ENCODE results near the gene CAV2.

Gene CAV2

DNA sequence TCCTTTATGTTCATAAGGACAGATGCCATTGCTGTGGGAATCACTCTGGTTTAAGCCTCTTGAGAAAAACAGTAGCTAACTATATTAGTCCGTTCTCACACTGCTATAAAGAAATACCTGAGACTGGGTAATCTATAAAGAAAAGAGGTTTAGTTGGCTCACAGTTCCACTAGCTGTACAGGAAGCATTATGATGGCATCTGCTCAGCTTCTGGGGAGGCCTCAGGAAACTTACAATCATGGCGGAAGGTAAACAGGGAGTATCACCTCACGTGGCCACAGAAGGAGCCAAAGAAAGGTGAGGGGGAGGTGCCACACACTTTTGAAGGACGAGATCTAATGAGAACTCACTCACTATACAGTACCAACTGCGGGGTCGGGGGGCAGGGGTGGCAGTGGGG lies 2.9 kb upstream of the CAV2 start:
- no peak for DNase-seq

DNA sequence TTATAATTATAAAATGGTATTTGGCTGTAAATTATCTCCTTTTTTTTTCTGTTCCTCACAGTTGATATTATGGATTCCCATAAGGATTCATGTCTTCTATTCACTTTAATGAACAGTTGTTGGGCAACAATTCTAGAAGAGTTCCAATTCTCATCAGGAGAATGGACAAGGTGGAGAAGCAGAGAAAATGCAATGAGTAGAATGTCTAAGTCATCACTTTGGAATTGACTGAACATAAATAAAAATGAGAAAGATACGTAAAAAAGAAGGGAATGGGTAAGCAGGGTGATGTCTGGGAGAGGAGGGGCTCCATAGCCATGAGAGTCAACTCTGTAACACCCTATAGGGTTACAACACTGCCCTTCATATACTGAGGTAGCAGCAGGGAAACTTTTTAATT lies 1.8 kb upstream of the CAV2 start:
- no peak for DNase-seq

DNA sequence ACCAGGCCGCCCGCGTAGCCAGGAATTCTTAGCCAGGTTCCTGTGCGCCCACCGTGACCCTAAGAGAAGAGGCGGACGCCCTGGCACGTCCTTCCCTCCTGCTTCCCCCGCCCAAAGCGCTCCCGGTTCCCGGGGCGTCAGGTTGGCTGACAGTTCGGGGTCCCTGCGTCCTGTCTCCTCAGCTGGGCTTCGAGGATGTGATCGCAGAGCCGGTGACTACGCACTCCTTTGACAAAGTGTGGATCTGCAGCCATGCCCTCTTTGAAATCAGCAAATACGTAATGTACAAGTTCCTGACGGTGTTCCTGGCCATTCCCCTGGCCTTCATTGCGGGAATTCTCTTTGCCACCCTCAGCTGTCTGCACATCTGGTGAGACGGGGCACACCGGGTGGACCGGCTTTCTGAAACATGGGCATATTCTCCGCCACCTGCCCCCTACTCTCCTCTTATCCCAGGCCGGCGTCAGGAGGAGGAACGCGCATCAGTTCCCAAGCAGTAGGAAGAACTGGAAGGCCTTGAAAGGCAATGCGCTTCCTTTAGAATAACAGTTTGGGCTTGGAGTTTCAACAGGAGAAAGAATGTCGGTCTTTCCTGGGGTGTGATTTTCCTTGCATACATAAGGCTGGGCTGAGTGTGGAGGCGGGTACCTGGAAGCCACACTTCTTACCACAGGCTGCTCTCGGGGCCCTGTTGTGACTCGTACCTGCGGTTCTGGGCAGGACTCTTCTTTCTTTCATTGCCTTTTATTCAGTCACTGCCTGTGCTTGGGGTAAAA lies 728 bp downstream of the CAV2 start:
- DNase-seq: no peak

DNA sequence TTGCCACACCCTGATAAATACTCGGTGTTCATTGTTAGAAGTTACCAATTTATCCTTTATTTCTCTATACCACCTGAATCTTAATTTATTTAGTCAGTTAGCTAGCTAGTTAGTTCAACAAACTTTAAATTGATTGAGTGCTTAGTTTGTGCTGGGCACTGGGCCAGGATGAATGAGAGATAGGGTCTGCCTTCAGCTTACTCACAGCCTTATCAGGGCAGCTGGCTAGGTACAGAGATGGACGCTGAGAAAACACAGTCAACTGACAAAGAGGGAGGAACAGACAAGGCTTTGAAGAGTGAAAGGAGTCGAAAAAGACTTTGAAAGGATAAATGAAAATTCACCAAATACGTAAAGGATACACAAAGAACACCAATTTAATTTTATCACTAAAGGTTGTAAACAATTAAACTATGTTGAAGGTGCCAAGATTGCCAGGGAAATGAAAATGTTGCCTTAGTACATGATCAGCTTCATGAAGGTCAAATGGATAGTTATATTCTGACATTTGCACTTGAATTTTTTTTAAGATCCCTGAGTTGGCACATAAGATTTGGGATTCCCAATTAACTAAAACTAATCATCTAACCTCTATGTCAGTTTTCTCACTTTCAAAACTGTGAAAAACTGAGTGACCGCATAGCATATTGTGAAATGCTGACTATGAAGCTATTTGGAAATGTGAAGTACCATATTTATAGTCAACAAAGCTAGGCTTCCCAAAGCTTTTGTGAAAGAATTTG lies 2.1 kb downstream of the CAV2 start:
- no peak for DNase-seq

DNA sequence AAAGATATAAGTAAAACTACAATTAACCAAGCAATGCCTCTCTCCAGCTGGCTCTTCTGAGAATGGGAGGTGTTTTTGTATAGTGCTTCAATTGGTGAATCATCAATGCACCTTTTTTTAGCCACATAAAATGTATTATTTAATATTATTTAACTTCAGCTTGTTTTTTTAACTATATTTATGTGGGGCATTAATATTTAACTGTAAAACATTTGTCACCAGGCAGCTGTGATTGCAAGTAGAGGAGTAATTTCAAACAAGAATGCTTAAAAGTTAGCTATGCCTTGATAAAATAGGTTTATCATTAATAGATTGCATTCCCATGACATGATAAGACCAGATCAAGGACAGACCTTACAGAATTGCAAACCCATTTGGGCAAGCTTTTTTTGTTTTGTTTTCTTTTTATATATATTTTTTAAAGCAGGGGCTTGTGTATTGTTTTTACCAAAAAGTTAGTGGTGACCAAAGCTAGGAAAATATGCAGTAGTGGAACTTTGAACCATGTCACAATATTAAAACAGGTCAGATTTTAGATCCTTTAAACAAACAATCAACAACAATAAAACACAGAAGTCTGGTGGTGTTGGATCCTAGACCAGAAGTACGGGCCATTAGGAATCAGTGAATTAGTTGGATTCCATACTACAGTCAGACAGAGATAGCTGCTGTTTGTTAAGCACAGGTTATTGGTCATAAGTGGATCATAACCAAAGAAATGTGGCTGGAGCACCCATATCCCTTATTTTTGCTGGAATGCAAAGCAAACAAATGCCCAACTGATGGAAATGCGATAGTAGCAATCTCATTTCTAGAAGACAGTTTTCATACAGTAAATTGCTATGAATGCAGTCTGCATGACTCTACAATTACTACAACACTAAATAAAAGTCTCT lies 2.9 kb downstream of the CAV2 start:
- DNase-seq: no peak

DNA sequence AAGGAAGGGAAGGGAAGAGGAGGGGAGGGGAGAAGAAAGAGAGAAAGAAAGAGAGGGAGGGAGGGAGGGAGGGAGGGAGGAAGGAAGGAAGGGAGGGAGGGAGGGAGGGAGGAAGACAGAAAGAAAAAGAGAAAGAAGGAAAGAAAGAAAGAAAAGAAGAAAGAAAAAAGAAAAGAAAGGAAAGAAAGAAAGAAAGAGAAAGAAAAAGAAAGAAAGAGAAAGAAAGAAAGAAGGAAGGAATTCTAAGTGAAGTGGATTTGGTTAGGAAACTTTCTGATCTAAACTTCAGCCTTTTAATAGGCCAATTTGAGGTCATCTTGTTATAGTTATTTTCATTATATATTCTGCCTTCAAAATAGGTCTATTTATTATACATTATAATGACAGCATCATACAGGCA lies 4.3 kb downstream of the CAV2 start:
- DNase-seq: no peak

DNA sequence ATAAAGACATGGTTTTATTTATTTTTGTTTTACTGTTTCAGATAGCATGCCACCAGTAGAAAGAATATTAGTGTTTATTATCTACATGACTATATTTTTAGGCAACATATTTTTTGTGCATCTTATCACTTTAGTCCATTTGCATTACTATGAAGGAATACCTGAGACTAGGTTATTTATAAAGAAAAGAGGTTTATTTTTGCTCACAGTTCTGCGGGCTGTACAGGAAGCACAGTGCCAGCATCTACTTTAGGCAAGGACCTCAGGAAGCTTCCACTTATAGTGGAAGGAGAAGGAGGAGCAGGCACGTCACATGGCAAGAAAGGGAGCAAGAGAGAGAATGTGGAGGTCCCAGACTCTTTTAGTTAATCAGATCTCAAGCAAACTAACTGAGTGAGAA lies 5.7 kb downstream of the CAV2 start:
- DNase-seq: no peak

DNA sequence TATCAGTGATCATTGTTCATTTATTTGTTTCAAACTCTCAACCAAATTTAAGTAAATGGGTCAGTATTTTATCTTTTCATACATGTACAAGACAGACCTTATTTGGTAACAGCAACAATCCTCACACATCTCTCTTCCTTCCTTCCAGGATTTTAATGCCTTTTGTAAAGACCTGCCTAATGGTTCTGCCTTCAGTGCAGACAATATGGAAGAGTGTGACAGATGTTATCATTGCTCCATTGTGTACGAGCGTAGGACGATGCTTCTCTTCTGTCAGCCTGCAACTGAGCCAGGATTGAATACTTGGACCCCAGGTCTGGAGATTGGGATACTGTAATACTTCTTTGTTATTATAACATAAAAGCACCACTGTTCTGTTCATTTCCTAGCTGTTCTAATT lies 6.3 kb downstream of the CAV2 start:
- no peak for DNase-seq

DNA sequence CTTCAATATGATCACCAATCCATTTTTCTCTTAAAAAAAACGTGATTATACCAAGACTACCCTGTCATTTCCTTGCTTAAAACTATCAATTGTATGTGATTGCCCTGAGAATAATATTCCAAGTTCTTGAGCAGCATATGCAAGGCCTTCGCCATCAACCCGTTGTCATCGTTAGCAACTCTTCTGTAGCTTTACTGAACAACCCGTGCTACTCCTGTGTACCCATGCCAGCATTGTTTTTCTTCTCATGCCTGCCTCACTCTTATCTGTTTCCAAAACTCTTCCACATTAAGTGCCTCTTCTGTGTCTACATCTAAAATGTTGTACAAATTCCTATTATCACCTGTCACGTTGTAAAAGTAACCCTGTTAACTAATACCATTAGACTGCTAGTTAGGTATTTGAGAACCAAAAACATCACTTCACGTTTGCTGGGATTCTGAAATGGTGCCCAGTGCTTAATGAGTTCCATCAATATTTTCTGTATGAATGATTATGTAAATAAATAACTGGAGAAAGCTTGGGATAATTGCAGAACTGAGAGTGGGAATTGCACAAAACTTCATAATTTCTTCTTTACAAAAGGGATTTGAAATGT lies 10.5 kb downstream of the CAV2 start:
- no peak for DNase-seq

DNA sequence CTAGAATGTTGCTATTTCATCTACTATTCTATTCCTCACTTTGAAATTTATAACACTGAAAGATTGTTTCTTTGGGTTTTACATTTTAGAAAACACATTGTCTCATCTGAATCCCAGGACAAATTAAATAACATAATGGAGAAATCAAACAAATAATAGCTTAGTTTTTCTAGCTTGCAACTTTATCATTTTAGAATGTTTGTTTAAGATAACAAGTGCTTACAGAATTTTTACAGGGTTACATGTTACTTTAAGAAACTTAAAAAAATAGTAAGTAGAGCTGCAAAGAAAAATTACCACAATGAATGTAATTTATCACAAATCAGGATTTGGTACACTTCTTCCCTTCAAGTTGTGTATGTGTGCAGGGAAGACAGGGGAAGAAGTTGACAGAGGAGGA lies 11.3 kb downstream of the CAV2 start:
- no peak for DNase-seq

DNA sequence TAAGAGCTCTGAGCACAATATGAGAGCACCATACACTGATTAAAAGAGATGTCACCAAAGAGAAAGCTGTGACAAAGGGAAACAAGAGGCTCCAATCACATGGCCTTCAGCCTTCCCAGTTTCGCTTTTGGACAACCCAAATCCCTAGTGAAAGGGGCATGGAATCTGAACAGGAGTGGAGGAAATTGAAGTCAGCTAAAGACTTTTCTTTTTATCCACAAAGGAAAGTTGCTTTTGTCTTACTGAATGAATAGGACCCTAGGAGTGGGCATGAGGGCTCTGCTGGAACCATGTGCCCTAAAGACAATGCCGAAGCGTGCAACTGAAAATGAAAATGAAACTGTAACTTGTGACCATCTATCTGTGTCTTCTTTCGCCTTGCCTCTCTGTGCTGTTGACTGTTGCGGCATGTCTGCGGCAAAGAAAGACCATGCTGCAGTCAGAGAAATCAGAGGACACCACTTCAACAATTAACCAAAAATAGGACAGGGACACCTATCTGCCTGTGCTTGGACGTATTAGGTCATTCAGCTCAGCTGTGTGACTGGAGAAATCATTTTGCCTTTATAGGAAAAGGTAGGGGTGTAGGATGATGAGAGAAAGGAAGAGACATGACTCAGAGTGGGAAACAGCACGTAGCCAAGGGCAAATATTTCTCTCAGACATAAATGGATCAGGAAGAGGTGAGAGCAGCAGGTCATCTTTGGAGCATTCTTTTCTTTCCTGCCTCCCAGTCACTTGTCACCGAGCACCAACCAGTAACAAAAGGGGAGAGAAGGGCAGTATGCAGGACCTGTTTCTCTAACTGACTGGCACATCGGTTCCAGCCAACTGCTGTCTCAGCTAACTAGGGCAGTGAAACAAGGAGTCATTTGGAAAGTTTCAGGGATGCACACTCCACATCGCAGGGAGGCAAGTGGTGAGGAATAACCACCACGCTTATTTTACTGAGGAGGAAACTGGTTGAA lies 12.3 kb downstream of the CAV2 start:
- DNase-seq: no peak

DNA sequence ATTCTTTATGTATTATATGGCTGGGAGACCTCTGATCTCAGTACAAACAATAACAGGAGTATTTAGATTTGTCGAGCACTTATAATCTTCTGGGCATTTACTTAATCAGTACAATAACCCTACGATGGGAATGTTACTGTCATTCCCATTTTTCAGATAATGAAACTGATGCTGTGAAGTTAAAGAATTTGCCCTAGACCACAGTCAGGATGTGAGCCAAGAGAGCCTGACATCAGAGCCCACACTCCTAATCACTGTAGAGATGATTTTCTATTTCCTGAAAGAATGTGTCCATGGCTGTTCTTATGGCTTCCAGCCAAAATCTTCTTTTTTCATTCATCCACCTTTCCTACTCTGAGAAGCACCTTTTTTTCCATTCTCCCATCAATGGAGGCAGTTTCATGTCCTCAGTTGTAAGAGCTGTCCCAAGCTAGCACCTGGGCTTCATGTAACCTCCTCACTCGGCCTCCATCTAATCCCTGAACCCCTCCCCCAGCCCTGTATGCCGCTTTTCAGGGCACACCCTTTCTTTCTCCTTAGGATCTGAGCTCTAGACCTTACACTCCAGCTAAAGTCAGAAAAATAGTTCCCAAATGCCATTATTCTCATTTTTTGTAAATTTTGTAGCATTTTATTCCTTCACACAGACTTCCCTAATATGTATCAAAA lies 13.1 kb downstream of the CAV2 start:
- no peak for DNase-seq

DNA sequence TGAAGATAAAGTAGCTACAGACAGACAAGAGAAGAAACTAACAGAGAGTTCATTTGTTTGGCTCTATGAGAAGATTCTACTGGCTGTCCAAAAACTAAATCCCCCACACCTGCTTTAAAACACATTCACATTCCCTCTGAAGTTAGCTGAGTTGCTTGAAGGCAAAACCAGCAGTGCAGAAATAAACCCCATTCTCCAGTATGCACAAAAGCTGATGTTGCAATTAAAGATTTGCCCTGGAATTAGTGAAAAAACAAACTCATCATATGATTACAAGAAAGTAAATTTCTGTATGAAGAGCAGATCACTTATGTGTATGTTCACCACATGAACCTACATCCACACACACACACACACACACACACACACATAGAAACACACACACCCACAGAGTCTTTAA lies 16.0 kb downstream of the CAV2 start:
- DNase-seq: no peak

DNA sequence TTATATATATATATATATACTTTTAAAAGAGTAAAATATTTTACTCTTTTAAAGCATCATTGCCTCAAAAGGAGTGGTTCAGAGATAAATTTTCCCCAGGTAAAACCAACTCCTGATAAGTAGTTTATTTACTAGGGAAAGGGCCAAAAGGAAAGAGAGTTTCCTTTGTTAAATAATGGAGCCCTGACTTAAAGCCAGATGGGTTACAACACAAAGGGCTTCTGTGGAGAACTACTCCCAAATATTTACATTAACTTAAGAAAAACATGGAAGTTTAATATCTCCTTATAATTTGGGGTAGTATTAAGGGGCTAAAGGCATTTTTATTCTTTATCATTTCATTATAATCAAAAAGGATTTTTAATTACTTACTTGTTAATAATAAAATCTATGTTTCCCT lies 16.8 kb downstream of the CAV2 start:
- DNase-seq: no peak

DNA sequence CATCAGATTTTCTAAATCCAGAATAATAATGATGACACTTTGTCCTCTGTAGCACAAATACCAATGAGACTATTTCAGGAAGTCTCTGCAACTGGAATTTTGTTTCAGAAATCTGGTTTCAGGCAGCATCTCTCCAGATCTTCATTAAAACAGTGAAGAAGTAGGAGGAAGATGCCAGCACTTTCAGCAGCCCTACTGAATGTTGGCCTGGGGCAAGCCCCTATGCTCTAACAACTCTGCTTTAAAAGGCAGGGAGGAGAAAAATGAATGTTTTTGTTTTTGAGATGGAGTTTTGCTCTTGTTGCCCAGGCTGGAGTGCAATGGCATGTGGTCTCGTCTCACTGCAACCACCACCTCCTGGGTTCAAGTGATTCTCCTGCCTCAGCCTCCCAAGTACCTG lies 18.1 kb downstream of the CAV2 start:
- no peak for DNase-seq

DNA sequence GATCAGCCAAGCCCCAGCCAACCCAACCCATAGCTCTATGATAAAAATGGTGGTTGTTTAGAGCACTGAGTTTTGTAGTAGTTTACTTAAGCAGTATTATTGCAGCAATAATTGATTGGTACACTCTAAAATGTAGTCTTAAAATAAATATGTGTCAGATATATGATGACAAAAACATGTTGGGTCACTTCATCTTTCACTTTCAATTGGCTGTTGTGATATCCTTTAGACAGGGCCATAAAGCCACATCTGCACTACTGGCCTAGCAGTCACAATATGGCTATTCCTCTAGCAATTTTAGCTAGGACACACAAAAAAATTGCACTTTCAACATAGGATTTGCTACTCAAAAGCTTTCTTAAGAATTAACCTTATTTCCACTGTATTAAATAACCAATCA lies 19.4 kb downstream of the CAV2 start:
- DNase-seq: no peak

DNA sequence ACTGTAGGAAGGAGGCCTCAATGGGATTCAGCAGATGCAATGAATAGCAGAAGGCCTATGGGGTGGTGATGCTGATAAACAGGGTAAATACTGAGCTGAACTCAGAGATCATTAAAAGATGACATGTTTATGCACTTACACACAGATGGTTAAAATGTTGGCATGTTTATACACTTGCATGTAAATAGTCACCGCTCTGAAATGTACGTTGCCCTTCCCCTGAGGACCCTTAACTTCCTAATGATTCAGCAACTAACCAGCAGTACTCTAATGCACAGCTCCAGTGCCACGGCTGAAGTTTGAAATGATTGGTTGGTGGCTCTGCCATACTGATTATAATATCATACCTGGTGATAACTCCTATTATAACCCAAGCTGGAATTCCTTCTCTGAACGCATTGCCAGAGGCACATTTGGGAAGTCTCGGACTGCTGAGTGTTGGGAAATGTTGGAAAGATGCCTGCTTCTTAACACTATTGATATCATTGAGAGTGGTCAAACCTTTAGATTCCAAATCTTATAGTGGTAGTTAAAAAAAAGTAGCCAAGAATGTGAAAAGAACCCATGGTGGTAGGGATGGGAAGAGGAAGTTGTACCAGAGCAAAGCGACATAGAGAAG lies 21.6 kb downstream of the CAV2 start:
- DNase-seq: no peak

DNA sequence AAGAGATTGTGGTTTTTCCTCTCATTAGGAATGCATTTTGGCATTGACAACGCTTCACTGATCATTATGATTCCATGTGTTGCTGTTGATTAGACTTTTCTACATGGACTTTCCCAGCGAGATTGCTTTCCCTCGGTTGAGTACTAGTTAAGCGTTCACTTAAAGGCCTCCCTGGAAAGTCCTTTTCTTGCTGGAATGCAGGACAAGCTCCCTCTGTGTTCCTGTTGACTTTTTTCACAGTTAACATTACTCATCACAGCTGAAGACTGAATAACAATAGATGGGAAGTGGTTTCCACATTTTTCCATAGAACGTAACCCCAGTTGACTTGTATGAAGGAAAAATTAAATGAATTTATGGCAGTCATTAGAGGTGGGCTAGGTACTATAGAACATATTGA lies 22.7 kb downstream of the CAV2 start:
- DNase-seq: peak; percentile 57

DNA sequence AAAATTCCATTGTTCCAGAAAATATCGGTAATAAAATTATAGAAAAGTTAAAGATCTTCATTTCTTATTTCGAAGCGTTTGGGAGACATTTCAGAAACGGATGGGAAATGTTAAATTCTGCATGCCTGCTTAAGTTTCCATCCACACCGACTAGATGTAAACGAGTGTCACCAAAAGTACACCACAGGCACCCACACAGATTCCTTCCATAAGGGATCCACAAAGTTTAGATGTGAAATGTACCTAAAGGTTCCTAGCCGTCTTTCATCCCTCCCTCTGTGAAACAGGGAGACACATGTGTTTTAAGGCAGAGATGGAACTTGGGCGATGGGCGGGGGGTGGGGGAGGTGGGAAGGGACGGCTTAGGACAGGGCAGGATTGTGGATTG lies 24.7 kb downstream of the CAV2 start:
- DNase-seq: no peak

DNA sequence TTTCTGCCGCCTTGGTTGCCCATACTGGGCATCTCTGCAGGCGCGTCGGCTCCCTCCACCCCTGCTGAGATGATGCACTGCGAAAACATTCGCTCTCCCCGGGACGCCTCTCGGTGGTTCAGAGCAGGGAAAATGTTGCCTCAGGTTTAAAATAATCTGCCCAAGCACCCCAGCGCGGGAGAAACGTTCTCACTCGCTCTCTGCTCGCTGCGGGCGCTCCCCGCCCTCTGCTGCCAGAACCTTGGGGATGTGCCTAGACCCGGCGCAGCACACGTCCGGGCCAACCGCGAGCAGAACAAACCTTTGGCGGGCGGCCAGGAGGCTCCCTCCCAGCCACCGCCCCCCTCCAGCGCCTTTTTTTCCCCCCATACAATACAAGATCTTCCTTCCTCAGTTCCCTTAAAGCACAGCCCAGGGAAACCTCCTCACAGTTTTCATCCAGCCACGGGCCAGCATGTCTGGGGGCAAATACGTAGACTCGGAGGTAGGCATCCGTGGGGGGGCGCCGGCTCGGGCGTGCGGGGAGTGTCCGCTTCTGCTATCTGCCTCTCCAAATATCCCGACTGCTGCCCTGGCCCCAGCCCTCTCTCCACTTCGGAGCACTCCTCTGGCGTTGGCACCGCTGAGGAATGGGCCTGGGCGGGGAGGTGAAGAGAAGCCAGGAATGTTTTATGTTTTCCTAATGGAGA lies 25.2 kb downstream of the CAV2 start, which contains the start of gene CAV1:
Gene CAV1, plus strand, starts transcription at position 428 of the 689 bp plus-strand sequence. Its CDS starts 27 bp downstream, at position 455.
- DNase-seq: peak; percentile 91

Measured in amniotic stem cell (primary cell).